HepG2 (cell line): ENCODE results near the gene SEC23IP. TPM values are rescaled to one million over a fixed set of nuclear protein-coding genes. Genes with fewer than 3 reads are reported as not detected.

Experiments
- BCLAF1 ChIP-seq: fragments of 450-650 bp; IDR thresholded peaks from 2 replicates; pipeline ENCODE4 v1.6.1; 2017; ENCODE audit warnings: mild to moderate bottlenecking
- HMG20B ChIP-seq: conservative IDR thresholded peaks from 2 replicates; pipeline ENCODE4 v1.6.1; 2016; ENCODE audit warnings: missing genetic modification reagents, missing compliant biosample characterization
- HMGXB4 ChIP-seq, 2 experiments: sonication (generic) in 1 of 2; formaldehyde crosslinking in 1 of 2; IDR thresholded peaks; 2 replicates each; pipeline versions ENCODE4 v1.4.0 to v1.6.1; 2018 to 2020; ENCODE audit warnings: missing genetic modification reagents in 2 of 2, borderline replicate concordance in 1 of 2, low read depth in 1 of 2, mild to moderate bottlenecking in 1 of 2, missing biosample characterization in 1 of 2
- HNRNPLL ChIP-seq: fragments of 200-400 bp; formaldehyde crosslinking; IDR thresholded peaks from 2 replicates; pipeline ENCODE4 v1.6.1; 2017; ENCODE audit warnings: mild to moderate bottlenecking, low read depth, low read length; ENCODE audit not compliant: poor library complexity, severe bottlenecking
- HNRNPUL1 ChIP-seq: fragments of 200-400 bp; formaldehyde crosslinking; IDR thresholded peaks from 2 replicates; pipeline ENCODE4 v1.6.1; 2017; ENCODE audit warnings: low read depth, mild to moderate bottlenecking, low read length, moderate library complexity
- IRF9 ChIP-seq: sonication (generic); formaldehyde crosslinking; IDR thresholded peaks from 2 replicates; pipeline ENCODE4 v1.8.0; 2022; ENCODE audit warnings: missing genetic modification reagents, mild to moderate bottlenecking, borderline replicate concordance
- NFE2 ChIP-seq: sonication (generic); formaldehyde crosslinking; IDR thresholded peaks from 2 replicates; pipeline ENCODE4 v1.4.0; 2020; ENCODE audit warnings: missing genetic modification reagents
- NFKBIZ ChIP-seq: IDR thresholded peaks from 2 replicates; pipeline ENCODE4 v1.6.1; 2018; ENCODE audit warnings: missing genetic modification reagents, missing compliant biosample characterization
- NR0B2 ChIP-seq: sonication (generic); formaldehyde crosslinking; IDR thresholded peaks from 2 replicates; pipeline ENCODE4 v1.4.0; 2020; ENCODE audit warnings: mild to moderate bottlenecking, missing genetic modification reagents
- PBX3 ChIP-seq: sonication (generic); formaldehyde crosslinking; IDR thresholded peaks from 2 replicates; pipeline ENCODE4 v1.8.1; 2023; ENCODE audit warnings: missing genetic modification reagents, inconsistent platforms, borderline replicate concordance
- RARA ChIP-seq: IDR thresholded peaks from 2 replicates; pipeline ENCODE4 v1.6.1; 2016; ENCODE audit warnings: missing genetic modification reagents, missing compliant biosample characterization
- ZNF326 ChIP-seq: sonication (generic); formaldehyde crosslinking; IDR thresholded peaks from 2 replicates; pipeline ENCODE4 v1.4.0; 2020; ENCODE audit warnings: missing genetic modification reagents, borderline replicate concordance
- ZNF367 ChIP-seq: sonication (generic); formaldehyde crosslinking; IDR thresholded peaks from 2 replicates; pipeline ENCODE4 v1.4.0; 2020; ENCODE audit warnings: missing genetic modification reagents, borderline replicate concordance
- ZNF446 ChIP-seq: sonication (generic); formaldehyde crosslinking; IDR thresholded peaks from 2 replicates; pipeline ENCODE4 v1.5.0; 2020; ENCODE audit warnings: mild to moderate bottlenecking, missing genetic modification reagents
- ZNF501 ChIP-seq: sonication (generic); formaldehyde crosslinking; IDR thresholded peaks from 2 replicates; pipeline ENCODE4 v1.5.1; 2020; ENCODE audit warnings: mild to moderate bottlenecking, moderate library complexity, missing genetic modification reagents
- ZNF569 ChIP-seq: sonication (generic); formaldehyde crosslinking; IDR thresholded peaks from 2 replicates; pipeline ENCODE4 v1.5.0; 2020; ENCODE audit warnings: mild to moderate bottlenecking, missing genetic modification reagents, moderate library complexity, borderline replicate concordance
- ZNF597 ChIP-seq: sonication (generic); formaldehyde crosslinking; IDR thresholded peaks from 2 replicates; pipeline ENCODE4 v1.5.0; 2020; ENCODE audit warnings: missing genetic modification reagents
- ZNF7 ChIP-seq: IDR thresholded peaks from 2 replicates; pipeline ENCODE4 v1.6.1; 2016; ENCODE audit warnings: missing biosample characterization, missing genetic modification reagents
- ZNF782 ChIP-seq: sonication (generic); formaldehyde crosslinking; IDR thresholded peaks from 2 replicates; pipeline ENCODE4 v1.4.0; 2020; ENCODE audit warnings: missing genetic modification reagents, mild to moderate bottlenecking, borderline replicate concordance
- polyA plus RNA-seq, 8 experiments: library from polyadenylated mRNA; depleted of rRNA in 3 of 8; stranded (reverse) in 7 of 8; unstranded in 1 of 8; fragments of >200 nt; fragmentation: Illumina TruSeq in 4 of 8; extraction: Trizol in 4 of 8; gene quantifications; 2 replicates each; pipeline versions ENCODE4 v1.2.1 to v1.2.3, GENCODE V29; 2011 to 2016; ENCODE audit warnings: low read depth in 4 of 8, missing spikeins in 1 of 8, mixed read lengths in 1 of 8; ENCODE audit not compliant: insufficient read depth in 1 of 8
- total RNA-seq, 5 experiments: library from RNA; depleted of rRNA; stranded (reverse); fragments of >200 nt; fragmentation: Illumina TruSeq; extraction: Trizol; gene quantifications; 2 replicates each; pipeline ENCODE4 v1.2.3, GENCODE V29; 2016; ENCODE audit warnings: low read depth in 1 of 5

Gene SEC23IP
- total and polyA plus RNA-seq, 2 of the 13 experiments (the other 11 are each of a cell fraction or from before 2014, with no cell fraction given), result 32.3 to 57.7 TPM

- TF ChIP-seq NR0B2 (CRISPR knock-in tag), result peak; percentile 88; the same call in 1 of the 2 replicates
- peak; percentile 59; the same call in 1 of the 2 replicates for TF ChIP-seq HMG20B (CRISPR knock-in tag)
- peak; percentile 83 for TF ChIP-seq NFKBIZ (CRISPR knock-in tag)
- TF ChIP-seq ZNF326 (CRISPR knock-in tag), result no peak
- peak; percentile 51 for TF ChIP-seq RARA (CRISPR knock-in tag)
- TF ChIP-seq ZNF446, result 0 out of 2 replicates have a peak, but pooled peaks have one; percentile 48
- peak; percentile 79; the same call in 1 of the 2 replicates for TF ChIP-seq ZNF367 (CRISPR knock-in tag)
- no peak for TF ChIP-seq ZNF7 (CRISPR knock-in tag)
- TF ChIP-seq ZNF569 (CRISPR knock-in tag), result peak; percentile 50; the same call in 1 of the 2 replicates
- TF ChIP-seq ZNF782 (CRISPR knock-in tag), result 0 out of 2 replicates have a peak, but pooled peaks have one; percentile 37
- peak; percentile 68 for TF ChIP-seq HNRNPLL
- TF ChIP-seq ZNF501 (CRISPR knock-in tag), result peak; percentile 98
- TF ChIP-seq HMGXB4 (CRISPR knock-in tag; IDR thresholded peaks at IDR 0.05; ENCODE audit: borderline replicate concordance in 1 of 2, low read depth in 1 of 2), result peak; percentile 83 to 88
- TF ChIP-seq BCLAF1, result no peak
- no peak for TF ChIP-seq PBX3 (CRISPR knock-in tag)
- TF ChIP-seq HNRNPUL1, result no peak
- TF ChIP-seq ZNF597, result no peak
- no peak for TF ChIP-seq NFE2 (CRISPR knock-in tag)
- no peak for TF ChIP-seq IRF9 (CRISPR knock-in tag)
Measured at GRCh38 chr10:119892188-119893065, at the start of gene SEC23IP (continued).
